HCT116 (cell line): ENCODE measurements around the gene ZFP92.

Source experiments
- CTCF ChIP-seq, 3 experiments: fragments of 200-600 bp in 1 of 3; sonication (generic) in 1 of 3; IDR thresholded peaks in 2 of 3; conservative IDR thresholded peaks in 1 of 3; 2 replicates each; pipeline ENCODE4 v1.5.1; 2012 to 2017; ENCODE audit warnings: low read depth in 2 of 3, low read length in 2 of 3, antibody characterized with exemption in 1 of 3, borderline replicate concordance in 1 of 3, control low read depth in 1 of 3, mild to moderate bottlenecking in 1 of 3, mixed read lengths in 1 of 3, mixed run types in 1 of 3, moderate library complexity in 1 of 3; ENCODE audit not compliant: insufficient read depth in 1 of 3
- EGR1 ChIP-seq: IDR thresholded peaks from 2 replicates; pipeline ENCODE4 v1.6.1; 2012; ENCODE audit warnings: low read depth
- EZH2 ChIP-seq: fragments of 200-600 bp; sonication (generic); IDR thresholded peaks from 2 replicates; pipeline ENCODE4 v1.6.1; 2017; ENCODE audit warnings: antibody characterized with exemption, mixed run types
- EZH2phosphoT487 ChIP-seq: fragments of 200-600 bp; IDR thresholded peaks from 2 replicates; pipeline ENCODE4 v1.6.1; 2018; ENCODE audit warnings: antibody characterized with exemption, borderline replicate concordance
- MAX ChIP-seq: IDR thresholded peaks from 2 replicates; pipeline ENCODE4 v1.6.1; 2012
- POLR2A ChIP-seq: IDR thresholded peaks from 2 replicates; pipeline ENCODE4 v1.7.0; 2011; ENCODE audit warnings: borderline replicate concordance; ENCODE audit not compliant: insufficient read depth, insufficient read length; ENCODE audit errors: extremely low read depth
- POLR2AphosphoS5 ChIP-seq: IDR thresholded peaks from 2 replicates; pipeline ENCODE4 v1.6.1; 2011; ENCODE audit warnings: mild to moderate bottlenecking, low read depth, low read length, moderate library complexity
- REST ChIP-seq: IDR thresholded peaks from 2 replicates; pipeline ENCODE4 v1.6.1; 2012; ENCODE audit warnings: low read depth
- SP1 ChIP-seq: IDR thresholded peaks from 2 replicates; pipeline ENCODE4 v1.6.1; 2012; ENCODE audit warnings: low read depth
- SRF ChIP-seq: IDR thresholded peaks from 2 replicates; pipeline ENCODE4 v1.6.1; 2012; ENCODE audit warnings: low read depth
- YY1 ChIP-seq: IDR thresholded peaks from 2 replicates; pipeline ENCODE4 v1.6.1; 2011; ENCODE audit warnings: low read length, low read depth, moderate library complexity, mild to moderate bottlenecking; ENCODE audit not compliant: insufficient replicate concordance; ENCODE audit errors: extremely low read depth
- ZBTB33 ChIP-seq: IDR thresholded peaks from 2 replicates; pipeline ENCODE4 v1.6.1; 2011; ENCODE audit warnings: mild to moderate bottlenecking, low read length, moderate library complexity; ENCODE audit not compliant: insufficient replicate concordance; ENCODE audit errors: extremely low read depth

GRCh38 chrX:153365670-153366069 is 45.6 kb upstream of the ZFP92 start:
- TF ChIP-seq SRF (no peak), POLR2AphosphoS5 (no peak), EZH2 (no peak), CTCF (IDR thresholded peaks at IDR 0.05 in 2 of 3, conservative IDR thresholded peaks at IDR 0.05 in 1 of 3; ENCODE audit: borderline replicate concordance in 1 of 3, insufficient read depth in 1 of 3, low read depth in 2 of 3, low read length in 2 of 3) (no peak), POLR2A (no peak), MAX (no peak), YY1 (no peak), ZBTB33 (no peak), SP1 (no peak), EGR1 (no peak), EZH2phosphoT487 (no peak), REST (no peak)
